ENCODE measurements around the gene HP.

GRCh38 chr16:72098936-72099335 is 44.6 kb downstream of the HP start:
- TF ChIP-seq CTCF (conservative IDR thresholded peaks at IDR 0.05), result no peak
- TF ChIP-seq EZH2 (IDR thresholded peaks at IDR 0.05; ENCODE audit: low read depth), result no peak

Data from PC-9 (cell line).